HepG2 (cell line): ENCODE results near the gene DGKB. TPM values are rescaled to one million over a fixed set of nuclear protein-coding genes. Genes with fewer than 3 reads are reported as not detected.

Experiments used
- ATAC-seq: fragments of 200-7000 bp; cut with Tn5 transposase; 3 replicates; pipeline ENCODE4 v1.9.1; 2020; ENCODE audit warnings: mild to moderate bottlenecking, moderate library complexity
- BruUV-seq: library from RNA; stranded (reverse); fragments of 400-500 nt; replicated peaks from 2 replicates; lab custom pipeline; 2021; lab: Mats Ljungman, UMichigan
- CTCF ChIA-PET: fragments of 300-600 bp; formaldehyde crosslinking; extraction: SDS; loops from one replicate; lab custom pipeline; 2021; ENCODE audit warnings: low total read pairs, inconsistent platforms, low intra/inter-chr PET ratio; lab: Yijun Ruan, JAX
- POLR2A ChIA-PET: fragments of 350-600 bp; sonication (Branson Sonifier 250); formaldehyde crosslinking; loops from one replicate; lab custom pipeline; 2020; ENCODE audit warnings: antibody characterized with exemption, inconsistent platforms; lab: Yijun Ruan, JAX
- DNase-seq: peaks from one replicate; pipeline ENCODE4 v3.0.0-alpha.2; 2015; ENCODE audit warnings: low spot score
- FAIRE-seq: peaks from 3 replicates; lab custom pipeline; 2011; peaks lifted over from hg19 to GRCh38; lab: Jason Lieb, UNC
- H2AFZ ChIP-seq: one replicate; pipeline ENCODE4 v1.6.1; 2011; ENCODE audit warnings: low read length, inconsistent platforms
- H3K27ac ChIP-seq: fragments of 300-600 bp; 3 replicates; pipeline ENCODE4 v1.8.0; 2011; ENCODE audit warnings: mixed run types, mild to moderate bottlenecking, mixed read lengths, low read length, inconsistent platforms; ENCODE audit not compliant: insufficient read depth; ENCODE audit errors: extremely low read length
- H3K27me3 ChIP-seq, 2 experiments: fragments of 200-600 bp in 1 of 2; 2 replicates in 1 of 2; 3 replicates in 1 of 2; pipeline versions ENCODE4 v1.6.0 to v1.8.0; 2011; ENCODE audit warnings: low read length in 2 of 2, mild to moderate bottlenecking in 2 of 2, moderate library complexity in 2 of 2, inconsistent platforms in 1 of 2; ENCODE audit not compliant: insufficient read depth in 2 of 2, control insufficient read depth in 1 of 2
- H3K36me3 ChIP-seq, 2 experiments: fragments of 200-600 bp in 1 of 2; replicated peaks in 1 of 2; 2 replicates in 1 of 2; 3 replicates in 1 of 2; pipeline versions ENCODE4 v1.5.1 to v1.8.0; 2011; ENCODE audit warnings: low read length in 2 of 2, inconsistent platforms in 1 of 2; ENCODE audit not compliant: insufficient read depth in 2 of 2, control insufficient read depth in 1 of 2
- H3K4me1 ChIP-seq: 2 replicates; pipeline ENCODE4 v1.5.1; 2012; ENCODE audit warnings: low read length, inconsistent platforms; ENCODE audit not compliant: insufficient read depth
- H3K4me2 ChIP-seq: 2 replicates; pipeline ENCODE4 v1.6.0; 2011; ENCODE audit warnings: low read depth, low read length, inconsistent platforms
- H3K4me3 ChIP-seq, 3 experiments: fragments of 200-600 bp in 1 of 3; sonication (generic), shearing (Covaris generic) in 1 of 3; replicated peaks in 1 of 3; 2 replicates each; pipeline ENCODE4 v1.5.1; 2011 to 2016; ENCODE audit warnings: low read length in 3 of 3, inconsistent platforms in 2 of 3, low read depth in 2 of 3, mild to moderate bottlenecking in 2 of 3, control low read depth in 1 of 3, mixed read lengths in 1 of 3; ENCODE audit not compliant: insufficient read depth in 1 of 3
- H3K79me2 ChIP-seq: one replicate; pipeline ENCODE4 v1.6.1; 2011; ENCODE audit warnings: low read length, inconsistent platforms; ENCODE audit not compliant: insufficient read depth
- H3K9ac ChIP-seq: 2 replicates; pipeline ENCODE4 v1.6.0; 2011; ENCODE audit warnings: mild to moderate bottlenecking, low read depth, low read length, inconsistent platforms; ENCODE audit not compliant: insufficient read depth
- H3K9me3 ChIP-seq: 2 replicates; pipeline ENCODE4 v1.5.1; 2012; ENCODE audit warnings: mild to moderate bottlenecking, low read length
- H4K20me1 ChIP-seq: 2 replicates; pipeline ENCODE4 v1.6.0; 2011; ENCODE audit warnings: inconsistent platforms, mild to moderate bottlenecking, low read length, moderate library complexity; ENCODE audit not compliant: insufficient read depth
- BCL6 ChIP-seq: IDR thresholded peaks from 2 replicates; pipeline ENCODE4 v1.6.1; 2016; ENCODE audit warnings: missing genetic modification reagents, missing compliant biosample characterization
- CREM ChIP-seq, 2 experiments: sonication (generic) in 1 of 2; formaldehyde crosslinking in 1 of 2; IDR thresholded peaks; 2 replicates each; pipeline versions ENCODE4 v1.4.0 to v1.6.1; 2016 to 2020; ENCODE audit warnings: antibody characterized with exemption in 1 of 2, mild to moderate bottlenecking in 1 of 2, missing genetic modification reagents in 1 of 2
- DR1 ChIP-seq: sonication (generic); formaldehyde crosslinking; IDR thresholded peaks from 2 replicates; pipeline ENCODE4 v1.8.0; 2021; ENCODE audit warnings: mild to moderate bottlenecking, missing genetic modification reagents, inconsistent platforms
- HNRNPK ChIP-seq: fragments of 200-400 bp; formaldehyde crosslinking; IDR thresholded peaks from 2 replicates; pipeline ENCODE4 v1.6.1; 2018; ENCODE audit warnings: low read length, low read depth, moderate library complexity, mild to moderate bottlenecking; ENCODE audit not compliant: poor library complexity, severe bottlenecking
- KDM5B ChIP-seq: sonication (generic); formaldehyde crosslinking; IDR thresholded peaks from 2 replicates; pipeline ENCODE4 v1.4.0; 2020; ENCODE audit warnings: missing genetic modification reagents, mild to moderate bottlenecking, borderline replicate concordance
- MTF1 ChIP-seq: sonication (generic); formaldehyde crosslinking; IDR thresholded peaks from 2 replicates; pipeline ENCODE4 v1.5.0; 2020; ENCODE audit warnings: missing genetic modification reagents
- RXRA ChIP-seq: sonication (generic); formaldehyde crosslinking; IDR thresholded peaks from 2 replicates; pipeline ENCODE4 v1.5.1; 2020; ENCODE audit warnings: missing genetic modification reagents
- SMC3 ChIP-seq: IDR thresholded peaks from 2 replicates; pipeline ENCODE4 v1.6.1; 2011; ENCODE audit warnings: low read length, improper control_type of control experiment
- SNRNP70 ChIP-seq: fragments of 200-400 bp; formaldehyde crosslinking; IDR thresholded peaks from 2 replicates; pipeline ENCODE4 v1.6.1; 2017; ENCODE audit warnings: mild to moderate bottlenecking, low read depth, low read length, moderate library complexity
- ZFP91 ChIP-seq: sonication (generic); formaldehyde crosslinking; IDR thresholded peaks from 2 replicates; pipeline ENCODE4 v1.9.0; 2022; ENCODE audit warnings: missing genetic modification reagents, mild to moderate bottlenecking, borderline replicate concordance
- ZKSCAN5 ChIP-seq: sonication (generic); formaldehyde crosslinking; IDR thresholded peaks from 2 replicates; pipeline ENCODE4 v1.5.1; 2020; ENCODE audit warnings: mild to moderate bottlenecking, missing genetic modification reagents
- ZNF30 ChIP-seq: sonication (generic); formaldehyde crosslinking; IDR thresholded peaks from 2 replicates; pipeline ENCODE4 v1.5.0; 2020; ENCODE audit warnings: mild to moderate bottlenecking, missing genetic modification reagents
- ZNF724P ChIP-seq: sonication (generic); formaldehyde crosslinking; IDR thresholded peaks from 2 replicates; pipeline ENCODE4 v1.8.0; 2022; ENCODE audit warnings: missing genetic modification reagents, borderline replicate concordance
- ZNF784 ChIP-seq: sonication (generic); formaldehyde crosslinking; IDR thresholded peaks from 2 replicates; pipeline ENCODE4 v1.5.1; 2020; ENCODE audit warnings: missing genetic modification reagents, mild to moderate bottlenecking, borderline replicate concordance
- WGBS: methylation state at CpG from one replicate; pipeline ENCODE4 v1.1.6; 2017; ENCODE audit warnings: low lambda C conversion rate; 5-methylcytosine and 5-hydroxymethylcytosine counted together
- in situ Hi-C: cut with HindIII; loops from 2 replicates; pipeline ENCODE4 v1.10.0; 2017; ENCODE audit warnings: low pct_unique_long_range_greater_than_20kb; ENCODE audit not compliant: extremely low pct_ligation_motif_present
- intact Hi-C: fragments of 100-400 bp; cut with micrococcal nuclease; formaldehyde crosslinking; loops from one replicate; pipeline ENCODE4 v1.10.0; 2022; ENCODE audit not compliant: unreplicated experiment
- polyA plus RNA-seq, 8 experiments: library from polyadenylated mRNA; depleted of rRNA in 3 of 8; stranded (reverse) in 7 of 8; unstranded in 1 of 8; fragments of >200 nt; fragmentation: Illumina TruSeq in 4 of 8; extraction: Trizol in 4 of 8; gene quantifications; 2 replicates each; pipeline versions ENCODE4 v1.2.1 to v1.2.3, GENCODE V29; 2011 to 2016; ENCODE audit warnings: low read depth in 4 of 8, missing spikeins in 1 of 8, mixed read lengths in 1 of 8; ENCODE audit not compliant: insufficient read depth in 1 of 8
- total RNA-seq, 5 experiments: library from RNA; depleted of rRNA; stranded (reverse); fragments of >200 nt; fragmentation: Illumina TruSeq; extraction: Trizol; gene quantifications; 2 replicates each; pipeline ENCODE4 v1.2.3, GENCODE V29; 2016; ENCODE audit warnings: low read depth in 1 of 5
- TF ChIP-seq, protein P1 (sequence below): sonication (generic); formaldehyde crosslinking; conservative IDR thresholded peaks from 2 replicates; pipeline ENCODE4 v1.8.0; 2022; ENCODE audit warnings: low read depth, missing genetic modification reagents

Gene DGKB
- total and polyA plus RNA-seq, 2 of the 13 experiments (the other 11 are each of a cell fraction or from before 2014, with no cell fraction given) = not detected

DNA sequence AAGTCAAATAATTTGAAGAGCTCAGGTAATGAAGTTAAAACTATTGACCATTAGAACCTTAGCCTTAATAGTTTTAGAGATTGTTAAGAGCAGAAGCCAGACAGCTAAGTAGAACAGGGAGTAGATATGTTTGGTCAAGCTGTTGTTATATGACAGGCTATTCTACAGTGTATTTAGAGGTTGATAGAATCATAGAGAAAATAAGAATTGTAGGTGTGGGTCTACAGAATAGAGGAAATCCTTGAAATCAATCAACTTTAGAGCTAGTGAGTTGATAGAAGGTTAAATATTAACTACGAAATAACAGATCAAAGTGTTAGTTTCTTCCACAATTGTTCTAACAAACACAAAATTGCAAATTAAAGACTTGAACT, 80.1 kb downstream of the DGKB start (continued):
- TF ChIP-seq ZFP91 (no peak), CREM (IDR thresholded peaks at IDR 0.05) (no peak), CREM (CRISPR knock-in tag; IDR thresholded peaks at IDR 0.05) (no peak), RXRA (no peak), ZKSCAN5 (CRISPR knock-in tag) (no peak), SNRNP70 (no peak)
- TF ChIP-seq, protein P1, sequence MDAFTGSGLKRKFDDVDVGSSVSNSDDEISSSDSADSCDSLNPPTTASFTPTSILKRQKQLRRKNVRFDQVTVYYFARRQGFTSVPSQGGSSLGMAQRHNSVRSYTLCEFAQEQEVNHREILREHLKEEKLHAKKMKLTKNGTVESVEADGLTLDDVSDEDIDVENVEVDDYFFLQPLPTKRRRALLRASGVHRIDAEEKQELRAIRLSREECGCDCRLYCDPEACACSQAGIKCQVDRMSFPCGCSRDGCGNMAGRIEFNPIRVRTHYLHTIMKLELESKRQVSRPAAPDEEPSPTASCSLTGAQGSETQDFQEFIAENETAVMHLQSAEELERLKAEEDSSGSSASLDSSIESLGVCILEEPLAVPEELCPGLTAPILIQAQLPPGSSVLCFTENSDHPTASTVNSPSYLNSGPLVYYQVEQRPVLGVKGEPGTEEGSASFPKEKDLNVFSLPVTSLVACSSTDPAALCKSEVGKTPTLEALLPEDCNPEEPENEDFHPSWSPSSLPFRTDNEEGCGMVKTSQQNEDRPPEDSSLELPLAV (CRISPR knock-in tag) = no peak

GRCh38 chr7:14821757-14822480, 80.6 kb downstream of the DGKB start:
- 2% methylated on average over 2 of the region's 2 CpGs for WGBS
- TF ChIP-seq HNRNPK (no peak), MTF1 (CRISPR knock-in tag) (no peak), KDM5B (CRISPR knock-in tag) (no peak), BCL6 (CRISPR knock-in tag) (no peak), ZNF724P (no peak), ZNF30 (CRISPR knock-in tag) (no peak), SMC3 (no peak), ZNF784 (CRISPR knock-in tag) (no peak), DR1 (CRISPR knock-in tag) (no peak)

More at GRCh38 chr7:14821757-14822480, 80.6 kb downstream of the DGKB start:
- ATAC-seq (no peak), FAIRE-seq (no peak), DNase-seq (no peak)
- Histone ChIP-seq H3K4me3 (no peak overlapping the region), H2AFZ (no peak overlapping the region), H4K20me1 (no peaks in the 10 kb centered on the region), H3K4me1 (no peaks in the 10 kb centered on the region), H3K9me3 (peaks cover 20% of the 10 kb centered on the region), H3K27ac (no peak overlapping the region), H3K4me2 (no peak overlapping the region), H3K79me2 (no peaks in the 10 kb centered on the region), H3K9ac (no peak overlapping the region), H3K27me3 (no peaks in the 10 kb centered on the region), H3K36me3 (no peaks in the 10 kb centered on the region)
- in situ Hi-C loops = no loop called here
- no TSS peak for BruUV-seq
- ChIA-PET CTCF (no interaction called here), POLR2A (no interaction called here)
- intact Hi-C loops = no loop called here
